ENCODE results near the gene PRKCSH. TPM values are rescaled to one million over a fixed set of nuclear protein-coding genes. Genes with fewer than 3 reads are reported as not detected.

PRKCSH gene
- total RNA-seq, 1 experiment from 2014 or later, result 431 TPM

GRCh38 chr19:11461453-11461852 lies 26.0 kb downstream of the PRKCSH start:
- H3K79me1 ChIP-seq (ENCODE audit: insufficient read depth, low read depth, low read length, poor library complexity, severe bottlenecking), result no peaks in the 10 kb centered on the region
- no peak overlapping the region for H4K8ac ChIP-seq (replicated peaks; ENCODE audit: insufficient read length, low read depth, low read length)
- no peak overlapping the region for H2BK12ac ChIP-seq (ENCODE audit: insufficient read length, low read depth, low read length)
- H3K4me1 ChIP-seq (ENCODE audit: insufficient read depth, low read length), result peaks cover 9% of the 10 kb centered on the region; the same call in 1 of the 2 replicates
- no peak overlapping the region for H2BK20ac ChIP-seq (ENCODE audit: low read depth, low read length, poor library complexity, severe bottlenecking)
- H3K4ac ChIP-seq (ENCODE audit: low read depth, low read length), result no peak overlapping the region
- no peaks in the 10 kb centered on the region for H4K20me1 ChIP-seq (ENCODE audit: control insufficient read depth, insufficient read depth, insufficient read length)
- no CpG with 5 or more reads among the region's 2 CpGs for WGBS (ENCODE audit: extremely low coverage, insufficient read length, low lambda C conversion rate)
- H3K9ac ChIP-seq (ENCODE audit: extremely low read depth, insufficient read length, low read length), result no peak overlapping the region
- peaks cover 11 to 19% of the 10 kb centered on the region in 2 experiments for H3K4me1 Mint-ChIP-seq
- H3K27me3 Mint-ChIP-seq (ENCODE audit: low read depth), result peaks cover 4% of the 10 kb centered on the region; the same call in 1 of the 2 replicates
- H2BK5ac ChIP-seq (ENCODE audit: insufficient read length, low read length), result no peak overlapping the region
- H3K27me3 ChIP-seq (ENCODE audit: insufficient read depth, low read length), result no peaks in the 10 kb centered on the region
- H3K36me3 Mint-ChIP-seq (ENCODE audit: insufficient read depth in 1 of 3, low read depth in 3 of 3), result no peaks in the 10 kb centered on the region
- no peak overlapping the region for H3K18ac ChIP-seq (ENCODE audit: insufficient read length, low read depth, low read length)
- no peak overlapping the region for H2AK5ac ChIP-seq (ENCODE audit: insufficient read length, low read length)
- H3K9me3 ChIP-seq (ENCODE audit: control insufficient read depth, low read depth, low read length), result no peaks in the 10 kb centered on the region
- H3K27ac ChIP-seq (ENCODE audit: insufficient read length, low read depth, low read length), result no peak overlapping the region
- no peak for DNase-seq
- no peak overlapping the region for H4K5ac ChIP-seq (ENCODE audit: insufficient read length, low read depth, low read length)
- no peak overlapping the region for H3T11ph ChIP-seq (ENCODE audit: low read length)
- no peak overlapping the region for H3K56ac ChIP-seq (ENCODE audit: insufficient read length, low read depth, low read length)
- no peak overlapping the region for H2AFZ ChIP-seq (ENCODE audit: low read length)
- H3K14ac ChIP-seq (ENCODE audit: insufficient read depth, low read length), result no peak overlapping the region
- H3K4me3 Mint-ChIP-seq, result no peak overlapping the region
- no peak overlapping the region for H2BK15ac ChIP-seq (ENCODE audit: low read depth, low read length)
- no peak overlapping the region for H3K4me2 ChIP-seq (ENCODE audit: insufficient read depth, insufficient read length, low read length)
- no peak overlapping the region for H4K91ac ChIP-seq (ENCODE audit: insufficient read length, low read depth, low read length)
- no peaks in the 10 kb centered on the region for H3K79me2 ChIP-seq (ENCODE audit: insufficient read depth, low read length)
- no peak overlapping the region for H3K27ac Mint-ChIP-seq
- H3K23ac ChIP-seq (ENCODE audit: insufficient read length, low read depth, low read length), result no peak overlapping the region
- no peak overlapping the region for H2BK120ac ChIP-seq (ENCODE audit: low read depth, low read length, poor library complexity, severe bottlenecking)
- no peak for TF ChIP-seq CTCF (conservative IDR thresholded peaks at IDR 0.05)
- no peaks in the 10 kb centered on the region for H3K23me2 ChIP-seq (ENCODE audit: insufficient read length, low read depth, low read length, poor library complexity, severe bottlenecking)
- H3K9me3 Mint-ChIP-seq, result no peaks in the 10 kb centered on the region; a peak in 1 of 5 replicates

All from H9 (cell line).